GM18505 (cell line): ENCODE results near the gene CELA2B.
"Not testable (repeated sequence)": the region's sequence is repeated elsewhere in the genome, so short reads cannot be mapped to it uniquely, and the experiment has no call there.

Source experiments
- ATAC-seq: cut with Tn5 transposase; IDR thresholded peaks from one replicate; pipeline ENCODE4 v1.9.1; 2021; ENCODE audit not compliant: unreplicated experiment
- POLR2A ChIP-seq: IDR thresholded peaks from 4 replicates; pipeline ENCODE4 v1.6.1; 2011; ENCODE audit warnings: borderline replicate concordance; ENCODE audit not compliant: insufficient read depth, insufficient read length; ENCODE audit errors: extremely low read depth

The CELA2B gene

GRCh38 chr1:15475752-15476314 is at the start of gene CELA2B:
Gene CELA2B (plus strand): TSS chr1:15476104. CDS start chr1:15476126, 22 bp downstream.
- TF ChIP-seq POLR2A = no peak

GRCh38 chr1:15426492-15427279 is 49.2 kb upstream of the CELA2B start:
- no peak for ATAC-seq
- no peak for TF ChIP-seq POLR2A

More at GRCh38 chr1:15475752-15476314, at the start of gene CELA2B:
- ATAC-seq = no peak

GRCh38 chr1:15427280-15427666 is 48.6 kb upstream of the CELA2B start:
- no peak for TF ChIP-seq POLR2A
- no peak for ATAC-seq

GRCh38 chr1:15428252-15428651 is 47.7 kb upstream of the CELA2B start:
- not testable (repeated sequence) for ATAC-seq

- no peak for ATAC-seq
- no peak for TF ChIP-seq POLR2A
Measured at GRCh38 chr1:15428815-15429435, 47.0 kb upstream of the CELA2B start.

GRCh38 chr1:15429701-15430149 is 46.2 kb upstream of the CELA2B start:
- no peak for ATAC-seq
- no peak for TF ChIP-seq POLR2A

- no peak for TF ChIP-seq POLR2A
- ATAC-seq = no peak
Measured at GRCh38 chr1:15430787-15431570, 44.9 kb upstream of the CELA2B start.

GRCh38 chr1:15431571-15431948 is 44.3 kb upstream of the CELA2B start:
- ATAC-seq = no peak

GRCh38 chr1:15432324-15432723 is 43.6 kb upstream of the CELA2B start:
- ATAC-seq = no peak
- no peak for TF ChIP-seq POLR2A

More at GRCh38 chr1:15431571-15431948, 44.3 kb upstream of the CELA2B start:
- no peak for TF ChIP-seq POLR2A

GRCh38 chr1:15433471-15433870 is 42.4 kb upstream of the CELA2B start:
- ATAC-seq = no peak
- TF ChIP-seq POLR2A = no peak

GRCh38 chr1:15434739-15435138 is 41.2 kb upstream of the CELA2B start:
- ATAC-seq = not testable (repeated sequence)

GRCh38 chr1:15435239-15436077 is 40.4 kb upstream of the CELA2B start:
- no peak for ATAC-seq
- TF ChIP-seq POLR2A = no peak
